Mesendoderm (in vitro differentiated cells): ENCODE results near the gene NEURL1.

Experiments
- DNase-seq: peaks from one replicate; pipeline ENCODE4 v3.0.0; 2013
- H2AK5ac ChIP-seq: 2 replicates; pipeline ENCODE4 v1.6.1; 2013; ENCODE audit warnings: low read length, inconsistent platforms
- H2BK120ac ChIP-seq: 2 replicates; pipeline ENCODE4 v1.6.1; 2013; ENCODE audit warnings: low read depth, mild to moderate bottlenecking, low read length, moderate library complexity, mixed read lengths
- H2BK15ac ChIP-seq: replicated peaks from 2 replicates; pipeline ENCODE4 v1.6.1; 2013; ENCODE audit warnings: low read depth, mild to moderate bottlenecking, moderate library complexity
- H2BK5ac ChIP-seq: 2 replicates; pipeline ENCODE4 v1.6.1; 2013; ENCODE audit warnings: low read length, inconsistent platforms
- H3K18ac ChIP-seq: 2 replicates; pipeline ENCODE4 v1.6.1; 2013; ENCODE audit warnings: mild to moderate bottlenecking, low read length, mixed read lengths
- H3K23ac ChIP-seq: one replicate; pipeline ENCODE4 v1.6.1; 2013; ENCODE audit warnings: low read length
- H3K27ac ChIP-seq: 2 replicates; pipeline ENCODE4 v1.5.1; 2013; ENCODE audit warnings: low read depth, mild to moderate bottlenecking, inconsistent platforms, low read length, moderate library complexity
- H3K27me3 ChIP-seq: 2 replicates; pipeline ENCODE4 v1.6.1; 2013; ENCODE audit warnings: low read length, control low read depth, mild to moderate bottlenecking, inconsistent platforms; ENCODE audit not compliant: insufficient read depth, poor library complexity
- H3K36me3 ChIP-seq: 2 replicates; pipeline ENCODE4 v1.6.1; 2013; ENCODE audit warnings: low read length, inconsistent platforms; ENCODE audit not compliant: control insufficient read depth, insufficient read depth
- H3K4ac ChIP-seq: one replicate; pipeline ENCODE4 v1.6.1; 2013; ENCODE audit warnings: low read depth, mild to moderate bottlenecking, low read length, moderate library complexity
- H3K4me1 ChIP-seq: 2 replicates; pipeline ENCODE4 v1.6.1; 2013; ENCODE audit warnings: low read depth, low read length, inconsistent platforms; ENCODE audit not compliant: control insufficient read depth
- H3K4me2 ChIP-seq: 2 replicates; pipeline ENCODE4 v1.6.1; 2013; ENCODE audit warnings: low read length
- H3K4me3 ChIP-seq: 2 replicates; pipeline ENCODE4 v1.5.1; 2013; ENCODE audit warnings: mild to moderate bottlenecking, low read length
- H3K56ac ChIP-seq: one replicate; pipeline ENCODE4 v1.6.1; 2013; ENCODE audit warnings: low read length
- H3K79me1 ChIP-seq: 2 replicates; pipeline ENCODE4 v1.6.1; 2013; ENCODE audit warnings: low read length, inconsistent platforms
- H3K79me2 ChIP-seq: 2 replicates; pipeline ENCODE4 v1.6.1; 2013; ENCODE audit warnings: mild to moderate bottlenecking, low read length; ENCODE audit not compliant: control insufficient read depth, insufficient read depth
- H3K9ac ChIP-seq: 2 replicates; pipeline ENCODE4 v1.6.1; 2013; ENCODE audit warnings: low read length, inconsistent platforms
- H4K5ac ChIP-seq: one replicate; pipeline ENCODE4 v1.6.1; 2013; ENCODE audit warnings: low read length
- H4K8ac ChIP-seq: one replicate; pipeline ENCODE4 v1.6.1; 2013; ENCODE audit warnings: low read depth, mild to moderate bottlenecking, control low read depth, low read length, moderate library complexity
- WGBS: extraction: QIAGEN DNeasy Blood & Tissue Kit; methylation state at CpG from one replicate; pipeline ENCODE4 v1.1.7; 2013; ENCODE audit warnings: low lambda C conversion rate, missing lambda C conversion rate; ENCODE audit not compliant: insufficient coverage; ENCODE audit errors: extremely low coverage; 5-methylcytosine and 5-hydroxymethylcytosine counted together

Gene NEURL1

DNA sequence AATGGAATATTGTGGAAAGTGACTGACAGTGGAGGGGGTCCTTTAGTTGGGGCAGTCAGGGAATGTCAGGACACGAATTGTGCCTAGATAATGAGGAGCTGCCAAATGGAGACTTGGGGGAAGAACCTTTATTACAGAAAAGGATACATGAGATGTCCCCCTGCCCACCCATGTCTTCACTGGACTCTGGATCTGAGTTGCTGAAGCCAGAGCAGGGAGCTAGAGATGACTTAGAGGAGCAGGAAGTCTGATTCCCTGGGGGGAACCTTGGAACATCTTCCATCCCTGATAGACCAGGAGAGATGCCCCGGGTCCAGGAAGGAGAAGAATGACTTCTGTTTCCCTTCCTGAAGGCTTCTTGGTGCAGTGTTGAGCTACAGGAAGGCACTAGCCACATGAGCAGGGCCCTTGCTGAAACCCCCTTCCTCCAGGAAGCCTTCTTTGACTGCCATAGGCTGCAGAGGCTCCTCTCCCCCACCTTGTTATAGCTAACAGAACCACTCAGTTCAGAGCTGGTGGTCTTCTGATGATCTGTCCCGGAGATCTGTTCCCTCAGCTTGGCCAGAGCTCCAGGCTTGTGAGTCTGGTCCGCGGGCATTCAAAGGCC, 747 bp upstream of the NEURL1 start:
- DNase-seq, result no peak
- H4K8ac ChIP-seq, result no peak overlapping the region
- no peaks in the 10 kb centered on the region for H3K79me1 ChIP-seq
- no peak overlapping the region for H3K4me3 ChIP-seq
- no peak overlapping the region for H3K27ac ChIP-seq
- H3K4me1 ChIP-seq, result no peaks in the 10 kb centered on the region
- WGBS, result no CpG with 5 or more reads among the region's 5 CpGs
- H2AK5ac ChIP-seq, result no peak overlapping the region
- no peak overlapping the region for H3K9ac ChIP-seq
- no peak overlapping the region for H3K23ac ChIP-seq
- H2BK120ac ChIP-seq, result no peak overlapping the region
- no peak overlapping the region for H2BK15ac ChIP-seq
- H3K36me3 ChIP-seq, result no peaks in the 10 kb centered on the region
- H3K4me2 ChIP-seq, result no peak overlapping the region
- H4K5ac ChIP-seq, result no peak overlapping the region
- no peak overlapping the region for H3K4ac ChIP-seq
- H3K18ac ChIP-seq, result no peak overlapping the region
- no peaks in the 10 kb centered on the region for H3K79me2 ChIP-seq
- peaks cover 23% of the 10 kb centered on the region for H3K27me3 ChIP-seq
- no peak overlapping the region for H2BK5ac ChIP-seq
- H3K56ac ChIP-seq, result no peak overlapping the region

DNA sequence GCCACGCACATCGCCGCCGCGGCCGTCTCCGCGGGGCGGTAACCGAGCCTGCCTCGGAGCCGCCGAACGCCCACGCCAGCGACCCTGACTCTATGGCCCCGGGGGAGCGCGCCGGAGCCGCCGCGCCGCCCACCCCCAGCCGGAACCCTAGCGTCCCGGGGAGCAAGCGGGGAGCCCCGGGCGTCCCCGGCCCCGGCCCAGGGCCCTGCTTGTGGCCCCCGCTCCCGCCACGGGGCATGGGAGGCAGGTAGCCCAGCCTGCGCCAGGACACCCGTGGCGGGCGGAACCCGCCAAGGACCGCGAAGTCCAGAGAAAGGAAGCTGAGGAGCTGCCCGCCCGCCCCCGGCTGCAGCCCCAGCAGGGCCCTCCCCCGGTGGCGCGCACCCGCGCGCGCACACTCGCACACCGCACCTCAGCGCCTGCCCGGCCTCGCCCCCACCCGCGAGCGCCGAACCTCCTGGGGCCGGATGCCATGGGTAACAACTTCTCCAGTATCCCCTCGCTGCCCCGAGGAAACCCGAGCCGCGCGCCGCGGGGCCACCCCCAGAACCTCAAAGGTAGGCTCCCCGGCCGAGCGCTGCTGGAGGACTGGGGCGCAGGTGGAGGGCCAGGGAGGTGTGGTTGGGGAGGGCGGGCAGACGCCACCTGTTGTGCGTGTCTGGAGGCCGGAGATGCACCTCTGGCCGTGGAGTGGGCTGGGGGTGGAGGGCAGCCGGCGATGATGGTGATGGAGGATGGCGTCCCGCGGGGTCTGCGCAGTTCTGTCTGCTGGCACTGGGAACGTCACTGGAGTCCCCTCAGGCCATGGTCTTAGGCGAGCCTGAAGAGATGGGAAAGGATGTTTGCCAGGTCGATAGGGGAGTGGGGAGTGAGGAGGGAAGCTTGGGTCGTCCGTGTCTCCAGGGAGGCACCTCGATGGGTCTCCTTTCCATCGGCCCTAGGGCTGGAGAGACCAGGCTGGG, 692 bp downstream of the NEURL1 start:
- DNase-seq, result no peak
- no CpG with 5 or more reads among the region's 92 CpGs for WGBS
- no peaks in the 10 kb centered on the region for H3K79me2 ChIP-seq
- no peak overlapping the region for H3K23ac ChIP-seq
- no peak overlapping the region for H4K5ac ChIP-seq
- H2BK120ac ChIP-seq, result no peak overlapping the region
- H3K4me1 ChIP-seq, result no peaks in the 10 kb centered on the region
- H3K79me1 ChIP-seq, result no peaks in the 10 kb centered on the region
- no peak overlapping the region for H2BK15ac ChIP-seq
- H4K8ac ChIP-seq, result no peak overlapping the region
- peak overlapping the region; percentile 21 for H3K9ac ChIP-seq
- H2BK5ac ChIP-seq, result no peak overlapping the region
- H2AK5ac ChIP-seq, result no peak overlapping the region
- H3K4ac ChIP-seq, result no peak overlapping the region
- H3K56ac ChIP-seq, result no peak overlapping the region
- H3K4me2 ChIP-seq, result peak overlapping the region; percentile 73
- no peaks in the 10 kb centered on the region for H3K36me3 ChIP-seq
- H3K4me3 ChIP-seq, result no peak overlapping the region
- peaks cover 23% of the 10 kb centered on the region for H3K27me3 ChIP-seq
- H3K27ac ChIP-seq, result no peak overlapping the region
- no peak overlapping the region for H3K18ac ChIP-seq

DNA sequence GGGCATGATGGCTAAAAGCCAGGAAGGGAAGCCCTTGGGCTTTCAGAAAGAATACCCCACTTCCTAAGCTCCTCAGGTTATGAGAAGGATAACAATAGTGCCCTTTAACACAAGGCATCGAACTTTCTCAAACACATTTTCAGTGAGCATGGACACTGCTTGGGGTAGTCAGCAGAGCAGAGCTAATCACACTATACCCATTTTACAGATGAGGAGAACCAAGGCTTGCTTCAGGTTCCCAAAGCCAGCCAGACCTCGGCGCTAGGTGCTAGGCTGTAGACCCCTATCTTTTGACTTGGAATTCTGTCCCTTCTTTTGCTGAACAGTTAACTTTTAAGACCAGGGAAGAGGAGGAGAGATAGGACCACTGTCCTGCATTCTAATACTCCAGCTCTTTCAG, 1.8 kb downstream of the NEURL1 start:
- H3K79me2 ChIP-seq, result no peaks in the 10 kb centered on the region
- H3K4me3 ChIP-seq, result no peak overlapping the region
- H3K18ac ChIP-seq, result no peak overlapping the region
- no peaks in the 10 kb centered on the region for H3K4me1 ChIP-seq
- no CpG with 5 or more reads among the region's 3 CpGs for WGBS
- no peak overlapping the region for H2BK15ac ChIP-seq
- no peak overlapping the region for H3K4me2 ChIP-seq
- H3K79me1 ChIP-seq, result no peaks in the 10 kb centered on the region
- H4K5ac ChIP-seq, result no peak overlapping the region
- no peak overlapping the region for H2BK5ac ChIP-seq
- H3K27ac ChIP-seq, result no peak overlapping the region
- H4K8ac ChIP-seq, result no peak overlapping the region
- H3K9ac ChIP-seq, result no peak overlapping the region
- no peak overlapping the region for H2AK5ac ChIP-seq
- no peak overlapping the region for H2BK120ac ChIP-seq
- H3K56ac ChIP-seq, result no peak overlapping the region
- H3K27me3 ChIP-seq, result peaks cover 23% of the 10 kb centered on the region
- no peak overlapping the region for H3K23ac ChIP-seq
- DNase-seq, result no peak
- H3K4ac ChIP-seq, result no peak overlapping the region
- H3K36me3 ChIP-seq, result no peaks in the 10 kb centered on the region

DNA sequence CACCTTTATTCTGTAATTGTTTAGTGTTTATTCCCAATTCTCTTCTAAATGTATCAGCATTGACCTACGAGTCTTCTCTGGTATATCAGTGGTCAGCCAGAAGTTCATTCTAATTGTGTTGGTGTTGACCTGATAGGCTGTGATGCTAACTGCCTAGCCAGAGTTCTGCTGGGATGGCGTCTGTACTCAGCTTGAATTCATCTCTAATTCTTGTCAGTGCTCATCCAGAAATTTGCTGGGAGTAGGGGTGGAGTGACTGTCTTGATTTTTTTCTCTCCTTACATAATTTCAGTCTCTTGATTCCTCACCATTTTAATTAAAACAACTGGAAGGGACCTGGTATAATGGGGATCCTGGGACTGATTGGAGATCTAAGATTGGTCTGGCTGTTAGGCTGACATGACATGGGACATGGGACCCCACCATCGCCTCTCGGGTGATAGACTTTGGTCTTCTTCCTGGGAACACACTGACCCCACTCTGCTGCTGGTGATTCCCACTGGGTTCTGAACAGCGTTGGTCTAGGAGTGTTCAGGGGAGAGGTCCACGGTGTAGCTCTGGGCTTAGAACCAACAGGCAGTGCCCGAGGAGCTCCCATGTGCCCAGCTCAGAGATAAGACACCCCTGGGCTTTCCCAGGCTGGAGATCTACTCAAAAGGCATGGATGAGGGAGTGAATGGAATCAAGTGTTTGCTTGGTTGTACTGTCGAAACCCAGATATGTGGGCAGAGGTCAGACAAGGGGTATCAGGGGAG, 3.8 kb downstream of the NEURL1 start:
- H3K27ac ChIP-seq, result no peak overlapping the region
- H3K36me3 ChIP-seq, result no peaks in the 10 kb centered on the region
- H3K18ac ChIP-seq, result no peak overlapping the region
- no peak overlapping the region for H3K56ac ChIP-seq
- H3K4me2 ChIP-seq, result no peak overlapping the region
- H3K27me3 ChIP-seq, result peaks cover 23% of the 10 kb centered on the region
- H4K8ac ChIP-seq, result no peak overlapping the region
- no peak overlapping the region for H4K5ac ChIP-seq
- no peak overlapping the region for H3K9ac ChIP-seq
- no peak for DNase-seq
- no peak overlapping the region for H2AK5ac ChIP-seq
- H2BK15ac ChIP-seq, result no peak overlapping the region
- H2BK5ac ChIP-seq, result no peak overlapping the region
- no CpG with 5 or more reads among the region's 8 CpGs for WGBS
- H3K79me1 ChIP-seq, result no peaks in the 10 kb centered on the region
- H3K4ac ChIP-seq, result no peak overlapping the region
- no peak overlapping the region for H3K4me3 ChIP-seq
- no peaks in the 10 kb centered on the region for H3K4me1 ChIP-seq
- no peak overlapping the region for H2BK120ac ChIP-seq
- no peak overlapping the region for H3K23ac ChIP-seq
- H3K79me2 ChIP-seq, result no peaks in the 10 kb centered on the region

DNA sequence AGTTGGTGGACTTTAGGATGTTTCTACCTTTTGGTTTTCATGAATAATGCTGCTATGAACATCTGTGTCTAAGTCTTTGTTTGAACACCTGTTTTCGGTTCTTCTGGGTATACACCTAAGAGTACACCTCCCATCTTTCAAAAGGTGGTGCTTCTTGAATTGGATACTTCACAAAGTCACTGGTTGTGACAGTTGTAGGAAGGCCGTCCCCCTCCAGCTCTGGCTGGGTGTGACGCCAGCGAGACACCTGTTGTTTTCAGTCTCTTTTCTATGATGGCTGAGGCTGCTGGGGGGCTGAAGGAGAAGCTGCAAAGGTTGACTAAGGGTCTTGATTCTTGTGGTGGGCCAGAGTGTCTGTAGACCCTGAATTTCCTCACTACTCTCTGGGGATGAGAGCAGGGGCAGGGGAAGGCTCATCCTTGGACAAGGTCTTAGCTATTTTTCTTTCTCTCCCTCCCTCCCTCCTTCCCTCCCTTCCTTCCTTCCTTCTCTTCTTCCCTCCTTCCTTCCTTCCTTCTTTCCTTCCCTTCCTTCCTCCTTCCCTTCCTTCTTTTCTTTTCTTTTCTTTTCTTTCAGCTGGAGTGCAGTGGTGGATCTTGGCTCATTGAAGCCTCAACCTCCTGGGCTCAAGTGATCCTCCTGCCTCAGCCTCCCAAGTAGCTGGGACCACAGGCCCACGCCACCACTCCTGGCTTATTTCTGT, 5.6 kb downstream of the NEURL1 start:
- Histone ChIP-seq H4K8ac (no peak overlapping the region), H3K18ac (no peak overlapping the region), H3K79me1 (no peaks in the 10 kb centered on the region), H2BK5ac (no peak overlapping the region), H2BK120ac (no peak overlapping the region), H3K27me3 (peaks cover 14% of the 10 kb centered on the region), H2AK5ac (no peak overlapping the region), H3K4ac (no peak overlapping the region), H3K36me3 (no peaks in the 10 kb centered on the region), H3K79me2 (no peaks in the 10 kb centered on the region), H3K4me1 (no peaks in the 10 kb centered on the region), H3K23ac (no peak overlapping the region), H3K4me3 (no peak overlapping the region), H2BK15ac (no peak overlapping the region), H3K56ac (no peak overlapping the region), H3K4me2 (no peak overlapping the region), H3K27ac (no peak overlapping the region), H3K9ac (no peak overlapping the region), H4K5ac (no peak overlapping the region)
- DNase-seq, result no peak
- no CpG with 5 or more reads among the region's 5 CpGs for WGBS
